Measurements from ENCODE around the gene C10orf90.

DNA sequence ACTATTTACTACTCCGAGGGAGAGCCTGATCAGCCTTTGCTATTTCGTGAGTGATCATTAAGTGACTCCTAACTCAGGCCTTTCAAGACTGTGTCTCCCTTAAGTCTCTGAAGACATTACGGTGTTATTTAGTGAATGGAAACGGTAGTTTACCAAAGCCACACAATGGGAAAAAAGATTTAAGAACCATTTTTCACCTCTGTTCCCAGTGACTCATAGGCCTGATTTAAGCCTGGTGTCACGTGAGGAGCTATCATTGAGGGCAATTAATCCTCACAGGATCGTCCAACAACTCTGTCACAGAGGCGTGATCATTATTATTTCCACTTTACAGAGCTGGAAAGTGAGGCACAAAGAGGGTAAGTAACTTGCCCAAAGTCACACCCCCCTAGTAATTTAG lies 20.3 kb downstream of the C10orf90 start:
- TF ChIP-seq CTCF (IDR thresholded peaks at IDR 0.05; ENCODE audit: insufficient read depth, low read length, poor library complexity, severe bottlenecking) (no peak), EZH2phosphoT487 (conservative IDR thresholded peaks at IDR 0.05; ENCODE audit: low read length) (no peak)

All from SU-DHL-6 (cell line).